Hematopoietic multipotent progenitor cell treated with erythropoietin and hydrocortisone succinate and interleukin-3 and kit ligand, for 4 days (in vitro differentiated cells): ENCODE measurements around the gene USP7.
"Not testable (repeated sequence)": the region's sequence is repeated elsewhere in the genome, so short reads cannot be mapped to it uniquely, and the experiment has no call there.

Source experiments
- DNase-seq: peaks from one replicate; pipeline ENCODE4 v3.0.0-alpha.2; 2015

The USP7 gene

DNA sequence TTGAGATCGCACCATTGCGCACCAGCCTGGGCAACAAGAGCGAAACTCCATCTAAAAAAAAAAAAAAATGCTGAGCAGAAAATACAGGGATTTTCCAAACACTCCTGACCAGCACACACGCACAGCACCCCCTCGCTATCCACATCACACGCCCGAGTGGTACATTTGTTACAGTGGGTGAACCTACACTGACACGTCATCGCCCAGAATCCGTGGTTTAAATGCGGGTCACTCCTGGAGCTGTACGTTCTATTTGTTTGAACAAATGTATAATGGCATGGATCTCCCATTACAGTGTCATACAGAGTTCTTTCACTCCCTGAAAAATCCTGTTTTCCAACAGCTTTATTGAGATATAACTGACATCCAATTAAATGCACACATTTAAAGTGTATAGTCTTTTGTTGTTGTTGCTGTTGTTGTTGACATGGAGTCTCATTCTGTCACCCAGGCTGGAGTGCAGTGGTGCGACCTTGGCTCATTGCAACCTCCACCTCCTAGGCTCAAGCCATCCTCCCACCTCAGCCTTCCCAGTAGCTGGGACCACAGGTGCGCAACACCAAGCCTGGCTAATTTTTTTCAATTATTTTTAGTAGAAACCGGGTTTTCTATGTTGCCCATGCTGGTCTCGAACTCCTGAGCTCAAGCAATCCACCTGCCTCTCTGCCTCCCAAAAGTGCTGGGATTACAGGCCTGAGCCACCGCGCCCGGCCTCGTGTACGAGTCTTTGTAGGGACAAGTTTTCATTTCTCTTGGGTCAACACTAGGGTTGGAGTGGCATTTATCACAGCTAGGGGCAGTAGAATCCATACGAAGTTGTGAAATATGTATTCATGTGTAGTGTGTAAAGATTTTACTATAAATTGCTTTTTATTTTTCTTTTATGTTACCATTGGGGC lies 90.5 kb downstream of the USP7 start:
- DNase-seq, result peak; percentile 59

DNA sequence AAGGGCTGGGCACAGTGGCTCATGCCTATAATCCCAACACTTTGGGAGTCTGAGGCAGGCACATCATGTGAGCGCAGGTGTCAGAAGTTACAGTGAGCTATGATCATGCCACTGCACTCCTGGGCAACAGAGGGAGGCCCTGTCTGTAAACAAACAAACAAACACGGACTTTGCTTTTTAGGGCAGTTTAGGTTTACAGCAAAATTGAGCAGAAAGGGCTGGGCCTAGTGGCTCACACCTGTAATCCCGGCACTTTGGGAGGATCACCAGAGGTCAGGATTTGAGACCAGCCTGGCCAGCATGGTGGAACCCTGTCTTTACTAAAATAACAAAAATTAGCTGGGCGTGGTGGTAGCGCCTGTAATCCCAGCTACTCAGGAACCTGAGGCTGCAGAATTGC lies 91.6 kb downstream of the USP7 start:
- DNase-seq, result no peak

DNA sequence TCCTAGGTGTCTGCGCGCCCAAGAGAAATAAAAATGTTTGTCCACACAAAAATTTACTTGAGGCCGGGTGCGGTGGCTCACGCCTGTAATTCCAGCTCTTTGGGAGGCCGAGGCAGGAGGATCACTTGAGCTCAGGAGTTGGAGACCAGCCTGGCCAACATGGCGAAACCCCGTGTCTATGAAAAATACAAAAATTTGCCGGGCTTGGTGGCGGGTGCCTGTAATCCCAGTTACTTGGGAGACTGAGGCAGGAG lies 93.8 kb downstream of the USP7 start:
- not testable (repeated sequence) for DNase-seq

DNA sequence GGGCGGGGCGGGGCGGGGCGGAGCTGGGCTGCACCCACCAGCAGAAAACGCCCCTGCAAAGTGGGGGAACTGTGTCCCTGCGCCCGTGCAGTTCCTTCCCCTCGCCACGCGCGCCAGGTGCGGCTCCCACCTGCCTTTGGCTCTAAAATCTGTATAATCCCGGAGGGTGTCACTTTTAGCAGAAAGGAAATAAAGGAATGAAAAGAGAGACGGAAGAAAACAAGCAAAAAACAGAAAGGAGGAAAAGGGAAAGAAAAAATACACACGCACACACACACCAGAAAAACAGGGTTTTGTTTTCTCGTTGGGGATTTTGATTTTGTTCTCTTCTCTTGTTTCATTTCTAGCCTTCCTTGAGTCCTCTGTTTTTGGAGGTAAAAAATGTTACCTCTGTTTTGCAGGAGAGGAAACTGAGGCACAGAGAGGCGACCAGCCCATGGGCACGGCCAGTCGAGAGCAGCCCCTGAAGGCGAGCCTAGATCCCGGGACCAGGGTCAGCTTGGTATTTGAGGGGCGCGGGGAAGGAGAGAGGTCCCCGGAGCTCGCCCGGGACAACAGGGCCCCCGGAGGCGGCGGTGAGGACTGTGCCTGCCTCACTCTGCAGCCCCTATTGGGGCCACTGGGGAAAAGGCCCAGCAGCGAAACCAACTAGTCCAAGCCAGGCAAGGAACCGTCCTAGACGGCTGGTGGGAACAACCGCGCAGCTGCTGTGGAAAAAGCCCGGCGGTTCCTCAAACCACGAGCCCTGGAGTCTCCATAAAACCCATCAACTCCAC lies 94.3 kb downstream of the USP7 start:
- peak; percentile 62 for DNase-seq

DNA sequence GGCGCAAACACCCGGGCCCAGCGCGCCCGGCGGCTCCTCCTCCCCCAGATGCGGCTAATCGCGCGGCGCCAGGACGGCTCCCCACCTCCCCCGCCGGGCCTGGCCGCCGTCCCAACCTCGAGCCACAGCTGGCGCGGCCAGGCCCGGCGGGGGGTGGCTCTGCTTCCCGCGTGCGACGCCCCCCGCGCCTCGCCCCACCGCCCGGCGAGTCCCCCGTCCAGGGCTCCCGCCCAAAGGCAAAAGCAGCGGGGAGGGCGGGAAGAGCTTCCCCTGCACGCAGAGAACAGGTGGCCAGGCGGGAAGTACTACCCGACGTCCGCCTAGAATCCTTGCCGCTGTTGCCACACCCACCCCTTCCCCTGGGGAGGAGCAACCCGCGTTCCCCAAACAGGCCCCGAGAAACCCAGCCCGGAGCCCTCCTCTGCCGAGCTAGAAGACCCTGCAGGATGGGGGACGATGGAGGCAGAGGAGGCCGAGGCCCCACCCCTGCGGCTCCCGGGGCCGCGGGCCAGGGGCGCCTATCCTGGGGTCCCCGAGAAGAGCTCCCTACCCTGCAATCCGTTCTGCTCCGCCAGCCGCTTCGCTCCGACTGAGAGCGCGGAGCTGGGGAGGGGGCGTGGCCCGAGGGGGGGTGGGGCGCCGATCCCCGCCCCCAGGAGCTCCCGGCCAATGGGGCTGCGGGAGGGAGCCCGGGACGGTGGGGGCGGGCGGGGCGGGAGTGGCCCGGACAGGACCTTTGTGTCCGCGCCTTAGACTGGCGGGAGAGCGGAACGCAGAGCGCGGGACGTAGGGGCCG lies 95.1 kb downstream of the USP7 start, which contains the start of gene CARHSP1:
Gene CARHSP1, minus strand, starts transcription at position 591 of the 796 bp plus-strand sequence. CDS start 9,678 bp downstream, outside the sequence.
- peak; percentile 97 for DNase-seq

DNA sequence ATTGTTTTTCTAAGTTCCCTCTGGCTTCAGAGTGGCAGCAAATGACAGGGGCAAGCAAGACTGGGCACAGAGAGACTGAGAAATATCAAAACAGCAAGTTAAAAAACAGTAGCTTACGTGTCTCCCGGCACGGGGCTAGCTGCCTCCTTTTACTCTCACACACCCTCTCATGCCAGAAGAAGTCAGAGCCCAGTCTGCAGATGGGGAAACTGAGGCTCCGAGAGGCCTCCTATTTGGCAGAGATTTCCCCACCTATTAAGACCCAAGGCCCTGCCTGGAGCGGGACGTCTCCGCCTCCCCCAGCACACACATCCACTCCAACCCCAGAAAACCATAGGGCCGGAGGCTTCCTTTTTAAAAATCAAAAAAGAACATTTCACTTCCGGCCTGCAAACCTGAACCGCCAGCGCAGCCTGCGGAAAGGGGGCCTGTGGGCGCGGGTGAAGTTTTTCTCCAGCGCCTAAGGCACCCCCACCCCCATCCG lies 95.7 kb downstream of the USP7 start:
- no peak for DNase-seq

DNA sequence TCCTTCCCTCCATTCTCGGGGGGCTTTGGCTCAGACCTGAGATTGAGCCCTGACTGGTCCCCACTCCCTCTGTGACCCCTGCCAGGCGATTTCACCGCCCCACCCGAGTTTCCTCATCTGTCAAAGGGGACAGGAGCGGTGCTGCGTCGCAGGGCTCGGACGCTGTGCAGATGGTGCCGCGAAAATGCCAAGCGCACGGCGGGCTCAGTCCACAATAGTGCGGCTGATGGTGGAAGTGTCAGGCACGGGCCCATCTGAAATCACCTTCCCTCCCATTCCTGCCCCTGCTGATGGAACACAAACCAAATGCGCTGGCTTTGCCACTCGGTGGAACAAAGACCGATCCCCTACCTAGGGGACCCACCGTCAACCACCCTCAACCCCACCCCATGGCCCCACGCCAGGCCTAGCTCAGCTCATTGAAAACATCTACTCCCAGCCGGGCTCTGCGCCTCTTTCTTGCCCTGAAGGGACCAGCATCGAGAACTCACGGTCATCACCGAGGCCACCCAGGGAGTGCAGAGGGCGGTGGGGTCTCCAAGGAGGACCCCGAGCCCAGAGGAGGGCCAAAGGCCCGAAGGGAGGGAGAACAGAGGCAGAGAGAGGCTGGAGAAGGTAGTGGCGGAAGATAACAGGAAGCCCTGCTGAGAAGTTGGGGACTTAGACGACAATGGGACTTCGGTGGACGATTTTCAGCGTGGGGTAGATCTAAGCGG lies 96.3 kb downstream of the USP7 start:
- peak; percentile 59 for DNase-seq

DNA sequence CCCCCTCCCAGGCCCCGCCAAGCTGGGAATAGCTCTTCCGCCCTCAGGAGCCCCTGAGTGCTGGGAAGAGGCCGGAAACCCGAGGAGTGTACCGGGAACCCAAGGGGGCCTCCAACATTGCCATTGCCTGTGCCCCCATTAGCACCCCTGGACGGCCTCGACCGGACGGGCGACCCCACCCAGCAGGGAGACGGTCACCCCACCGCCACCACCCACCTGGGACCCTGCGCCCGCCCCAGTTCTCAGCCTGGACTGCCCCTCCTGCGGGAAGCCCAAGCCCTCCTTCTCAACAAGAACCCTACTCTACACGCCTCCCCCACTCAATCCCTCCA lies 96.9 kb downstream of the USP7 start:
- no peak for DNase-seq

DNA sequence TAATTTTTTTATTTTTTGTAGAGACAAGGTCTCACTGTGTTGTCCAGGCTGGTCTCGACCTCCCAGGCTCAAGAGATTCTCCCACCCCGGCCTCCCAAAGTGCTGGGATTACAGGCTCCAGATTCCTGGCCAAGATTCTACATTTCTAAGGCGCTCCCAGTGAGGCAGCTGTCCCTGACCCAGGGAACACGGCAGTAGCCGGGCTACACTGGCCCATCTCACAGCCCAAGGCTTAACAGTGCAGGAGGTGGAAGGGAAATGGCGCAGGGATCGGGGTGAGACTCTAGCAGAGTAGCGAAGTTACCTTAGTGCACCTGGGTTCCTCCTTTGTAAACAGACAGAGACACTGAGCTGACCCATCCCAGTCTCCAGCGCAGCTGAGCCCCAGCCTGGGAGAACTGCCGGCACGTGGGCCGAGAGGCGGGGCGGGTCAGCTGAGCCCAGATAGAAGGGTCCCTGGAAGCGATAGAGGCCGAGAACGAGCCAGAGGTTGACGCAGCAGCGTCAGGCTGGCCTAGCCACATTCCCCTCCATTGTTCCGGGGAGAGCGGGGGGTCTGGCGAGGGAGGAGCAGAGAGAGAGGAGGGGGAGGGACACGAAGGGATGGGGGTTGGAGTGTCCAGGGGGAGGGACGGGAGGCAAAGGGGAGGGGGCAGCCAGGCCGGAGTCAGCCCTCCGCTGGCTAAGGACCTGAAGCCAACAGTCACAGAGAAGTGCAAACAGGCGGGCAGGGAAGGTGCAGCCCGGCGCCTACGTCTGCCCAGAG lies 97.4 kb downstream of the USP7 start:
- no peak for DNase-seq

DNA sequence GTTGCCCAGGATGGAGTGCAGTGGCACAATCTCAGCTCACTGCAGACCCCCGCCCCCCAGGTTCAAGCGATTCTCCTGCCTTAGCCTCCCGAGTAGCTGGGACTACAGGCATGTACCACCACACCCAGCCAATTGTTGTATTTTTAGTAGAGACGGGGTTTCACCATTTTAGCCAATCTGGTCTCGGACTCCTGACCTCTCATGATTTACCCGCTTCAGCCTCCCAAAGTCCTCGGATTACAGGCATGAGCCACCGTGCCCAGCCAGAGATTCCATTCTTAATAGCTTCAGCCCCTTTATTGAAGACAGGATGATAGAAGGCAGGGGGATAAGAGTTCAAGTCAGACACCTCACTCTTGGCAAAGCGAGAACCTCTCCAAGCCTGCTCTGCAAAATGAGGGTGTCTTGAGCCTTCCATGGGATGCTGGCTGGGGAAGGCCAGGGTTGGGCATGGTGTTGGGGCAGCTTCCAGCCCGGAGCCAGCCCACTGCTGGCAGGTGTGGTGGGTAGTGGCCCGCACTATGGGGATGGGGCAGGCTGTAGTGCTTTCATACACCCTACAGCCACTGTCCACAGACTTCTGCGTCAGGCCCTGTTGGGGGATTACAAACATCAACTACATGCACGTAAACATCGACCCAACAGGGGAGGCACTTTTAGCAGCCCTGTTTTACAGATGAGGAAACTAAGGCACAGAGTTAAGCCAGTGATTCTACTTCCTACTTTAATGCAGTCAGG lies 98.4 kb downstream of the USP7 start:
- DNase-seq, result no peak

DNA sequence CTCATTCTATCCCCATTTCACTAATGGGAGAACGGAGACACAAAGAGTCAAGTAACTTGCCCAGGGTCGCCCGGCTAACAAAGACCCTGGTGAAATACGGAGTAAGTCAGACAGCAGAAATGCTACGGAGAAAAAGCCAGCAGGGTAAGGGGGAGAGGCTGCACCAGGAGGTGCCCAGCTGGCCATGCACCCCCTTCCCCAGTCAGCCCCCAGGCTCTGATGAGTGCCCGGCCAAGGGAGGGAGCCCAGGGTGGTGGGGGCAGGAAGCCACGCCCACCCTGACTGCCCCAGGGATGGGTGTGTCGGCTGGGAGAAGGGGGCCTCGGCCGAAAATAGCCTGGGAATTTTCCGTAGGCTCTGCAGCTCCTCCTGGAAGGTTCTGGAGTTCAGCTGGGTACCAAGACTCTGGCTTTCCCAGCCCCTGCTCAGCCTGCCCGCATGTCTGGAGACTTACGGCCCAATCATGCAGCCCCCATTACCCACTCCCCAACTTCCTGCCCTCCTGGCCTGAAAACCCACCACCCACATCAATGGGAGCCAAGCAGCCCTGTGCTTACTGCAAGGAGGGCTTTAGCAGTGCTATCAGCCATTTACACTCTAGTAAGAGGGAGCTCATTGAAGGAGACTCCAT lies 99.1 kb downstream of the USP7 start:
- DNase-seq, result no peak

DNA sequence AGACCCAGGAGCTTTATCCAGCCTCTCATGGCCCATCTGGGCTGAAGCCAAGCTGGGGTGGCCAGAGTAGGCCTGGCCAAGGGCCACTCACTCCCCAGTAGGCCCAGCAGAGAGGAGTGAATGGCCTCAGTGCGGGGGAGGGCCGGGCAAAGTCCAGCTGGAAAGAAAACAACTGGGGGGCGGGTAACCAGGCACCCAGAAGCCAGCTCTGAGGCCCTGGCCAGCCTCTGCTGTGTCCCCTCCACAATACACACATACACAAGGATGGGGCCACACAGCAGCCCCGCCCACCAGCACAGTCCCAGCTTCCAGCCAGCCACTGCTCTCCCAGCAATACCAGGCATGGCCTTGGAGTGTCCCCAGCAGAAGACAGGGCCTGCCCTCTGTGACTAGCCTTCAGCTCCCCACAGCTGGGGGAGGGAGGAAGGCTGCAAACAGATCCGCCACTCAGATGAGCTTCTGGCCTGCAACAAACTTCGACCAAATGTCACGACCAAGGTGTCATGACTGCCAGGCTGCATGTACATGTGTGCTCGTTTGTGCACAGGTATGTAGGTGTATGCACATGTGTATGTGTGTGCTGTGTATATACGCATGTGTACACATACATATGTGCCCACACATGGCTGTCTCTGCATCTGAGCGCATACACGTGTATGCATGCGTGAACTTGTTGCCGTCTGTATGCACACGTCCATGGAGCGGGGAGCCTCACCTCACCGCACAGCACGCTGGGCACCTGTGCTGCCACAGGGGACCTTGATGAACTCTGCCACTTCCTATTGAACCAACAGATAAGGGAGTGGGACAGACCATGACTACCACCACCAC lies 99.9 kb downstream of the USP7 start:
- DNase-seq, result peak; percentile 58

DNA sequence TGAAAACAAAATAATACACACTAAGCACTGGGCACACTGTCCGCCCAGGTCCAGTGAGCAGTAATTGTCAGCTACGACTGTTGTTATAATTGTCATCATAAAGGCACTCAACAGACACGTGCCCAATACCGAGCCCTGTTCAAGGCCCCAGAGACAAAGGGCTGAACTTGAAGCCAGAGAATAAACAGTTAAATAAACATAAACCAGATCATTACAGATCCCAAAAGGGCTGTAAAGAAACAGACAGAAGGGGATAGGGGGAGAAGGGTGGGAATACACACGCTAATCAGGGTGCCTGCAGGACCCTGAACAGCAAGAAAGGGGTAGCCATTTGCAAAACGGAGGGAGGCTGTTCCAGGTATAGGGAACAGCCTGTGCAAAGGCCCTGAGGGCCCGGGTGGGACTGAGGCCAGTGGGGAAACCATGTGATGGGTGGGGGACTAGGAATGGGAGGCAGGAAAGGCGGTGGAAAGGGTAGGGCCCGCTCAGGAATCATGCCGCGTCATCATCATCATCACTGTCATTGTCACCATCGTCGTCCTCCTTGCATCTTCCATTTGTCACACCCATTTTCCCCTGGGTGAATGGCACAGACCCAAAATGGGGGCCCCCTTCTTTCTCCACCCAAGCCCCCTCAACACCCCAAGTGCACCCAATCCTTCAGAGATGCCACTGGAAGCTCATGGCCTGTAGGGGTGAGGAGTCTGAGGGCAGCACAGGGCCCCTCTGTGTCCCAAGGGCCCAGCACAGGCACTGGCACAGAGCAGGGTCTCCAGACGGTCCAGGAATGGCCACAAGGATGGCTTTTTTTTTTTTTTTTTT lies 101.2 kb downstream of the USP7 start:
- no peak for DNase-seq

DNA sequence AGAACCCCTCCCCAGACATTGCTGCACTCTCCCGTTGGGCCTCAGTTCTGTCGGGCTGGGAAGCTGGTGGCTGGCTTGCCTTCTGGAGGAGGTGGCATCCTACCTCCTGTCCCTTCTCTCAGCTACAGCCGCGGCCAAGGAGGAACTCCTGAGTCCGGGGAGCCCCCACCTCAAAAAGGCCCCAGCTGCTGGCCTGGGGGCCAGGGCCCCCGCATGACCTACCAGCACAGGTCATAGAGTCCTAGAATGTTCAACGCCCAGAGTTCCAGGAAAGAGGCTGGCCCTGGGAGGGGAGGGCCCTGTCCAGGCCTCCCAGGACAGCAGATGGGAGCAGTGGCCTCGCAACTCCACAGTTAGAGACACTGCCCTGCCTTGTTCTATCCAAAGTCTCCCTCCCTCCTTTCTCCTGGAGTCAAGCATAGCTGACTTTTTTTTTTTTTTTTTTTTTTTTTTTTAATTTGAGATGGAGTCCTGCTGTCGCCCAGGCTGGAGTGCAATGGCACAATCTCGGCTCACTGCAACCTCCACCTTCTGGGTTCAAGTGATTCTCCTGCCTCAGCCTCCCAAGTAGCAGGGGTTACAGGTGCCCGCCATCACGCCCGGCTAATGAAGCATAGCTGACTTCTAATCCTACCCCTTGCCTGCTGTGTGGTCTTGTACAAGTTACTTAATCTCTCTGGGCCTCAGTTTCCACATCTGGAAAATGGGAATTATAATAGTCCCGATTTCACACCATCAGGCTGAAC lies 102.0 kb downstream of the USP7 start:
- DNase-seq, result no peak

DNA sequence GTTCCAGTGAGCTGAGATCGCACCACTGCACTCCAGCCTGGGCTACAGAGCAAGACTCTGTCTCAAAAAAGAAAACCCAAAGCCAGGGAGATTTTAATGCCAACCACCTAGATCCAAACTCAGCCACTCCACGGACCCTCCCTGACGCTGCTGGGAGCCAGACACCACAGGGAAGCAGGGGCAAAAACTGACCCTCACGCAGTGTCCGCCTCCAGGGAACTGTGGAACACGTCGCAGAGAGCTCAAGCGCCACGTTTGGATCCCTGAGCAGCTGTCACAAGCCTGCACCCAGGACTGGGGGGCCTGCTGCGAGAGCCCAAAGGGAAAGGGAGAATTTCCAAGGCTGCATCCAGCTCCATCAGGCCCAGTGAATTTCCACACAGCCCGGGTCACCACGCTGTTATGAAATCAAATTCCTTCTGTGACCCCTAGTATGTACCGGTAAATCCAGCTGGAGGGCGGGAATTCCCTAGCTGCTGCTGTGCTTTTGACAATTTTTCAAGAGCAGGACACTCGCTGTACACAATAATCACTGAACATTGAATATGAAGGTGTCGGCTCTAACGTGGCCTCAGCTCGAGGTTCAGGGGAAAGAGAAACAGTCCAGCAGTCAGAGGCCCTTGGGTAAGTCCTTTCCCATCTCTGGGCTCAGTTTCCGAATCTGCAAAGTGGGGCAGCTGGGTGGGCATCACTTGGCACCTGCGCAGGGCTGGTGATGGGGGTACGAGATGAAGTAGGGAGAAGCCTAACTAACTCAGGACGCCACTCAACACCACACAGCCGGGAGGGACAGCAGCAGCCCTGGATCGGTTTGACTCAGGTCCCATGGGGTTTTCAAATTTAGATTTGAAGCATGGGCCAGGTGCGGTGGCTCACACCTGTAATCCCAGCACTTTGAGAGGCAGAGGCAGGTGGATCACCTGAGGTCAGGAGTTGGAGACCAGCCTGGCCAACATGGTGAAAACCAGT lies 103.5 kb downstream of the USP7 start:
- DNase-seq, result no peak

DNA sequence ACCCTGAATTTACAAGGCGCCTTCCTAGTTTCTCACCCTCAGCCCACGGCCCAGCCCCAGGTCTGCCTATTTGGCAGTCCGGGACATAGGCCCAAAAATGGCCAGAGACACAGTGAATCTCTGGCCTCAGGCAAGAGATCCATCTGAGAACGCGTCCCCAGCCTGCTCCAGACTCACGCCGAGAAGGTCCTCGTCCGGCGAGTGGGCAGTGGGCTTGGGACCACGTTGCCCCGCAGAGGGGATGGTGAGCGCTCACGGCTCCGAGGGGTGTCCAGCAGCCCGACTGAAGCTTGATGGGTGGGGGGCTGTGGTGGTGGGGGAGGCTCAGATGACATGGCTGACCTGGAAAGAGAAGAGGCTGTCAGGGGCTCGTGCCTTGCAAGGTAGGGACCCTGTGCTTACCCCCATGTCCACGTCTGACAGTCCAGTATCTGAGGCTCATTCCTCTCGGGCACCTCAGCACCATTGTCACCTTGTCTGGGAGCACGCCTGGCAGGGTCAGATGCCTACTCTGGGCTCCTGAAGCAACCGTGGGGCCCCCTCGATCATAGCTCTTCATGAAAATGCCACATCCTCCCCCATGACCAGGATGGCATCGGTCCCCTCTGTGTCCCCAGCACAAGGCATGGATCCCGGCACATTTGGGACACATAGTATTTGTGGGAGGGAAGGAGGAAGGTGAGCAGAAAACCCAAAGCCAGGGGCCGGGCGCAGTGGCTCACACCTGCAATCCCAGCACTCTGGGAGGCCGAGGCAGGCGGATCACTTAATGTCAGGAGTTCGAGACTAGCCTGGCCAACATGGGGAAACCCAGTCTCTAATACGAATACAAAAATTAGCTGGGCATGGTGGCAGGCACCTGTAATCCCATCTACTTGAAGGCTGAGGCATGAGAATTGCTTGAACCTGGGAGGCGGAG lies 104.5 kb downstream of the USP7 start:
- DNase-seq, result no peak
